Glomerular endothelial cell (primary cell): ENCODE measurements around the gene REPS1. TPM values are rescaled to one million over a fixed set of nuclear protein-coding genes. Genes with fewer than 3 reads are reported as not detected.

Source experiments
- DNase-seq: peaks from one replicate; pipeline ENCODE4 v3.0.0-alpha.2; 2011; ENCODE audit warnings: low read depth, low spot score; ENCODE audit errors: extremely low read depth
- total RNA-seq: library from RNA; depleted of rRNA; stranded (reverse); fragments of >200 nt; gene quantifications from 2 replicates; pipeline ENCODE4 v1.2.3, GENCODE V29; 2015

The REPS1 gene
- total RNA-seq, 1 donor from 2014 or later: 32.1 TPM

- DNase-seq: no peak
Measured at GRCh38 chr6:138865480-138866109, 122.5 kb downstream of the REPS1 start.

GRCh38 chr6:138864343-138864890 lies 123.6 kb downstream of the REPS1 start:
- no peak for DNase-seq

GRCh38 chr6:138863321-138863720 lies 124.7 kb downstream of the REPS1 start:
- no peak for DNase-seq

- DNase-seq: no peak
Measured at GRCh38 chr6:138862456-138862855, 125.6 kb downstream of the REPS1 start.

- no peak for DNase-seq
Measured at GRCh38 chr6:138857775-138858174, 130.3 kb downstream of the REPS1 start.

GRCh38 chr6:138856654-138857053 lies 131.4 kb downstream of the REPS1 start:
- no peak for DNase-seq

Other genes starting within 250 kb of the REPS1 start
- 10.2 and 12.1 TPM in 2 replicates for gene CCDC28A, start 214.5 kb downstream of the REPS1 start, total RNA-seq
- gene ECT2L, start 192.2 kb downstream of the REPS1 start, total RNA-seq: 0.12 TPM in 1 of 2 replicates, not detected in the other
- 82.8 and 132 TPM in 2 replicates for gene ABRACL, start 40.5 kb upstream of the REPS1 start, total RNA-seq
- gene HECA, start 146.8 kb upstream of the REPS1 start, total RNA-seq: 16.4 and 19.3 TPM in 2 replicates